ENCODE measurements around the gene EFL1.

EFL1 gene

DNA sequence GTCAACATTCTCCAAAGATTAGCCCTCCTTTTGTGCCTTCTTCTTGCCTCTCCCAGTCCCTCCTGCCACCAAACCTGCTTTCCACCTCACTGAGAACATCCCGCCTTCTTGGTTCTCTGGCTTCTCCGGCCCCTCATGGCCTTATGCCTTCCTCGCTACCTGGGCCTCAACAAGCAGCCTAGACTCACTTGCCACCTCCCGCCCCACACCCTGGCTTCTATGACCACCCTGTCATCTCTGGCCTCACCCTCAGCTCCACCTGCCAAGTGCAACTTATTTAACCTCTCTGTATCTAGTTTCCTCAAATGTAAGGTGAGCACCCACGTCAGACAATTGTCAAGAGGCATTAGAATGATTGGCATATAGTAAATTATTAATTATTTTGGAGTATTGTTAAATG is 147.9 kb downstream of the EFL1 start:
- DNase-seq: no peak

DNA sequence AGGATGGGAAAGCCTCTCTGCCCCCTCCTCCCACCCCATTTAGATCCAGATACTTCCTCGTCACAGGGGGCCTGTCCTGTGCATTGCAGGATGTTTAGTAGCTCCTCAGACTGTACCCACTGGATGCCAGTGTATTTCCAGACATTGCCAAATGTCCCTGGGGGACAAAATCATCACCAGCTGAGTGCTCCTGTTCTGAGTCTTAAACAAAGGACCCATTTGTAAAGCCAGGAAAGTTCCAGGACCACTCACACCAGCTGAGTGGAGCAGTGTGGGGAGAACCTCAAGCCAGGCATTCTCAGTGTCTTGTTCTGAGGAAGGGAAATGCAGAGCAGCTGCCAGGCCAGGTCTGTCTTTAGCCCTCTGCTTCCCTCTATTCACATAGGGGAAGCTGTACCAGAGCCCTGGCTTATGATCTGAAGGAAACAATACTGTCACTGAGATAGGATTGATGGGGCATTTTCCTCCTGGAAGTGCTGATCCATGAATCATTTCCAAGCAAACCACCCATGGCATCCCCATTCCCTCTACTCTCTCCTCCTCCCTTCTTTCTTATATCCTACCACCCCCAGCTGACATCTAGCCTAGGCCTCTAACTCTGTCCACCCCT is 149.3 kb downstream of the EFL1 start:
- no peak for DNase-seq

DNA sequence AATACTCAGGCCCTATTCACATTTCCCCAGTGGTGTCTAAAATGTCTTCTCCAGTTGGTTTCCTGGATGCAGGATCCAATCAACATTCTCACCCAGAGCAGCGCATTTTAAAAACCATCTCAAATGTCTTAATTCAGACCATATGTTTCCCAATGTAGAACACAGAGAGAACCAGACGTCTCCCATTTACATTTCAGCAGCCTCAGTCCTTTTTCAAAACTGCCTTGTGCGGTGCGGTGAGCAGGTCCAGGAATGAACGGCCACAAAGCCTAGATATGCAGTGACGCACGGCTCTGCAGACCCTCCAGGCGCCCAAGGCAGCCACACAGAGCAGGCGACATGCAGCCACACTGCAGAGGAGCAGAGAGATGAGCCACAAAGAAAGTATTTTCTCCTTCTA is 150.6 kb downstream of the EFL1 start:
- DNase-seq: no peak

DNA sequence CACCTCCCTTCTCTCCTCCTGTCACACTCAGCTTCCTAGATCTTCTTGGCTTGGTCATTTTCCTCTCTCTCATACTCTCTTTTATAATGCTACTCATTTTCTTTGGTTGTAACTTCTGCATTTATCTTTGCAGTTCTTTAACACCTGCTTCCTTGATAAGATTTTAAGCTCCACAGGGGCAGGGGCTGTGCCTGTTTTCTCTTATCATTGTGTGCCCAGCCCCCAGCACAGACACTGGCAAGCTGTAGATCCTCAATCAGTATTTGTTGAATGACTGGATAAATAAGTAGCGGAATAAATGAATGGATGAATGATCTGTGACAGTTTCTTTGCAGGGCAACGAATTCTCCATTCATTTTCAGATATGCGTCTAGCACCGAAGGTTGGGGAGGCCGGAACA is 152.4 kb downstream of the EFL1 start:
- no peak for DNase-seq

DNA sequence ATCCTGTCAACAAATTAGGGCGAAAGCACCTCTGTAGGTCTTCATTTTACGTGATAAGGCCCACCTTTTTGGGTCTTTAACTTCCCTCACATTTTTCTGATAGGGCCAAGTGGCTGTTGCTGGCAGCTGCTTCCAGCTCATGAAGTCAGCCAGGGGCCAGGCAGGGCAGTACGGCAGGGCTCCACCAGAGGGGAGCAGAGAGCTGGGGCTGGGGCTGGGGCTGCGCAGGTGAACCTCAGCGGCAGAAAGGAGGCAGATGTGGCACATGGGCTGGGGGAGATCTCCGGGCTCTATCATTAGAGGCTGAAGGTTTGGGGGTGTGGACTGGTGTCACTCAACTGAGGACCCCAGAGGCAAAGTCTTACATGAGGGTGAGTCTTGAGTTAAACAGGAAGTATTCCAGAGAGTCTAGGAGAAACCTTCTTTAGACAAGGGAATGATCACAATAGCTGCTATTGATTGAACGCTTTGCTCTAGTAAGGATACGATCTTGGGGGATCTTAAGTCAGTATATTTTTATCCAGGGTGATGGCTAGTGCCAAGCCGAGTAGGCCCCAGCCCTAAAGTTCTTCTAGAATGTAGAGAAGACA is 153.9 kb downstream of the EFL1 start:
- peak; percentile 79 to 81 for DNase-seq

DNA sequence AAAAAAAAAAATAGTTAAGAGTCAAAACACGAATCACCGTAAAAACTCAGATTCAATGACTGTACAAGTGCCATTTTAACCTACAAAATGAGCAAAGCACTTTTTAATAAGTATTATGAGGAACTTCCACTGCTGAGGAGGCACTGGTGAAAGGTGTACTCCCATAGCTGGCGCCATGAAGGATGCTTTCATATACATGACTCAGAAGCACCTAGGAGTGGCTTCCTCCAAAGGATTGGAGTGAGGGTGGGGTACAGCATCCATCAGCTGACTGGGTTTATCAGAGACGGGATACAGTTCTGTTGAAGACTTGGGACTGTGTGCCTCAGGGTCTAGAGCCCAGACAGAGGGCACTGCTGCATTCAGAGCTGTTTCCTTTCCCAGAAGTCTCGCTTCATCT is 155.9 kb downstream of the EFL1 start:
- no peak for DNase-seq

DNA sequence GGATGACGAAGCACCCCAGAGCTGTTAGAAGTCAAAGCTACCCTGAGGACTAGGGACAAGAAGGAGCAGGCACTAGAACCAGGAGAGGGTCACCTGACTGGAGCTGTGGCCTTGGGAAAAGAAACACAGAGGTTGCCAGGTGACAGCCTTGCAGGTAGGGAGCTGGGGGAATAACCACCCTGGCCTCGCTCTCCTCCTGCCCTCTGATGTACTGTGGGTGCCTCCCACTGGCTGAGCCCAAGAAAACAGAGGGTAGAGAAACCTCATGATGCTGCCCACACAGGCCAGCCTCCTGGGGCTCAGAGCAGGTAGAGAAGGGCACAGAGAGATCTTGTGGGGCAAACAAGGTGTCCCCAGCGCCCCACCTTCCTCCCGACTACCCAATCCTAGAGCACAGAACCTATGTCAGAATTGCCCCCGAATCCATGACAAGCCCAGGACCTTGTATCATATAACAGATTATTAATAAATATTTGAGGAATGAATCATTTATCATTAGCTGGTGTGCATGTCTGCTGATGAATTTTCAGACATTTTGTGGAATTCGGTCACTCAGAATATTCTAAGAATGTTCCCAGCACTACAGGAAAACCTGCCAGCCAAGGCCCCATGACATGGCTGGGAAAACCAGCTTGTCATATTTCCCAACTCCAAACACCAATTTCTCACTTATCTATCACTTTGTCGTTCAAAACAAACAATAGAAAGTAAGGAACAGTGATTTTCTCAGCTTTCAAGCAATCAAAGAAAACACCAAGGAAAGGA is 156.9 kb downstream of the EFL1 start:
- DNase-seq: no peak

DNA sequence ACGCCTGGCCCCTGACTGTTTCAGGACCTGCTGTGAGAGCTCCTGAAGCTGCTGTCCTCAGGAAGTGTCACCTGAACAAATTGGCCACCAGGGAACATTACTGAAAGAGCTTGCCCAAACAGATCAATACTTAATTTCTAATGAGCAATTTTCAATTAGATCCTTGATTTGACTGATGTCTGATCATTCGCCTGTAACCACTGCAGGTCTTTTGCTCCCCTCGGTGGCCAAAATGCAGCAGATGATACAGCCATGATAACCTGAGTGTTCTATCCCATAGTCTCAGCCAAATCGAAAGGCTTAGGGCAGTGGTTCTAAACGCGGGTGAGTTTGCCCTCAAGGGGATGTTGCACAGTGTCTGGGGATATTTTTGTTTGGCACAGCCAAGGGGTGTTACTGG is 159.1 kb downstream of the EFL1 start:
- no peak for DNase-seq

DNA sequence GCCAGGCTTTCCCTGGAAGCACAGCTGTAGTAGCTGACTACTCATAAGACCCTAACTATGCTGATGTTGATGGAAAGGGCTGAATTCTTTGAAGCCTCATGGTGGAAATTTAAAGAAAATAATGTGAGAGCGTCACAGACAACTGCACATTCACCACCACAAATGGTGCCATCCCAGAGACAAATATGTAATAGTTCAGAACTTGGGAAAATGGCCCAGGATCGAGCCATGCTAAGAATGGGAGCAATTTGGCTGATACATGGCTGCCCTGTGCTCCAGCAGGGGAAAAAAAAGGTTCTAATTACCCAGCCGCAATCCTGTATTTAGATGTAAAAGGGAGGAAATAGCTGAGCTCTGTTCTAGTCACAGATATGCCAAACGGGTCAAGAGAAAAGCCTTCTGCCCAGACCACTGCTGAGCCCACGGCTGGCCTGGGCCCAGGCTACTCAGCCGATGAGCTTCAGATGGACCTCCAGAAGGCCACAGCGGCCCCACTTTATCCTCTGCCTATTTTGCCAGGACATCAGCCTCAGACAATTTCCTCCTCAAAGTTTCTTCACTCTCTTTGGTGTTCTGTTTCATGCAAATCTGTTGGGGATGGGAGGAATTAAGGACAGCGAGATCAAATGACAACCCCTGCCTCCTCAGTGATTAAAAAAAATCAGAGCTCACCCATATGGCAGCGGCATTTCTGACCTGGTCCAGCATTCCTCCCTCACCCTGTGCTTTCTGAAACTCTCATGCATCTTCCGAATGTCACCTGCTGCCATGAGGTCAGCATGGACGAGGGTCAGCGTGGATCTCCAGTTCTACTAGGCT is 162.2 kb downstream of the EFL1 start:
- DNase-seq: no peak

DNA sequence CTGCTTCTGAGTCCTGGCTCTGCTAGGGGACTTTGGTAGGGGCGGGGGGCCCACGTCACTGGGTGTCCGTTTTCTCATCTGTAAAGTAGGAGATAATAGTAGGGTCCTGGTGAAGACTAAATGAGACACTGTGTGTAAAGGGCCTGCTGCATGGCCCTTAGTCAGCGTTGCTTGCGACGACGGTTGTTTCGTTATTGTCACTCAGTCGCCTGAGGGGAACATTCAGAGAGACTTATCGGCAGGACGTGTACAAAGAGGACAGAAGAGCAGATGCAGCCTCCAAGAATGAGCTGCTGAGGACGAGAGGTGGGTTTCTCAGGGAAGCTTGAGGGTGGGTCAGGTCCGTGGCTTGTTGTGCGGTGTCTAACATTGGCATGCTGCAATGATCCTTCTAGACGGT is 163.9 kb downstream of the EFL1 start:
- DNase-seq: no peak

DNA sequence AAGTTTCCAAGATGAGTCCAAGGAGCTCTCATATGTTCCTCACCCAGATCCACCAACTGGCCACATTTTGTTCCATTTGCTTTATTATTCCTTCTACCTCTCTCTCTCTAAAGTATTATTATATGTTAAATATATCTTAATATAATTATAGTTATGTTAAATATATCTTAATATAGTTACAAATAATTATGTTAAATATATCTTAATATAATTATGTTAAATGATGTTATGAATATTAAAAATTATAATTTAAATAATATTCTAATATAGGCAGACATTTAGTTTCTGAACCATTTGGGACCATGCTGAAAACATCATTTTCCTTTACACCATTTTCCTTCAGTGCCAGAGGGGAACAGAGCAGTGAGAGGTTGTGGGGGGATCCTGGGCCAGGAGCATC is 166.7 kb downstream of the EFL1 start:
- no peak for DNase-seq

DNA sequence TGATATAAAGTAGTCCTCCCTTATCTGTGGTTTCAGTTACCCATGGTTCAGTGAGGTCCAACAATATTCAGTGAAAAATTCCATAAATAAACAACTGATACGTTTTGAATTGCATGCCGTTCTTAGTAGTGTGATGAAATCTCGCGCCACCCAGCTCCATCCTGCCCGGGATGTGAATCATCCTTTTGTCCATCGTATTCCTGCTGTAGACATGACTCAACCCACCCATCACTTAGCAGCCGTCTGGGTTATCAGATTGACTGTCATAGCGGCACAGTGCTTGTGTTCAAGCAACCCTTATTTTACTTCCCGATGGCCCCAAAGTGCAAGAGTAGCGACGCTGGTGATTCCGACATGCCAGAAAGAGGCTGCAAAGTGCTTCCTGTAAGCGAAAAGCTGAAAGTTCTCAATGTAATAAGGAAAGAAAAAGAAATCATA is 168.7 kb downstream of the EFL1 start:
- no peak for DNase-seq

DNA sequence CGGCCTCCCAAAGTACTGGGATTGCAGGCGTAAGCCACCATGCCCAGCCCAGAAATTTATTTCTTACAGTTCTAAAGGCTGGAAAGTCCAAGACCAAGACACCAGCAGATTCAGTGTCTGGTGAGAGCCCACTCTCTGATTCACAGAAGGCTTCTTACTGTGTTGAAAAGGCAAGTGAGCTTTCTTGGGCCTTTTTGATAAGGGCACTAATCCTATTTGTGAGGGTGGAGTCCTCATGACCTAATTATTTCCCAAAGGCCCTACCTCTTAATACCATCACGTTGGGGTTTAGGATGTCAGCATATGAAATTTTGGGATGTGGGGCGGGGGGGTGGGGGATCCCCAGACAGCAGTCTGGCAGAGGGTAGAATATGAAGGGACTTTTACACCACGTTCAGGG is 169.2 kb downstream of the EFL1 start:
- no peak for DNase-seq

DNA sequence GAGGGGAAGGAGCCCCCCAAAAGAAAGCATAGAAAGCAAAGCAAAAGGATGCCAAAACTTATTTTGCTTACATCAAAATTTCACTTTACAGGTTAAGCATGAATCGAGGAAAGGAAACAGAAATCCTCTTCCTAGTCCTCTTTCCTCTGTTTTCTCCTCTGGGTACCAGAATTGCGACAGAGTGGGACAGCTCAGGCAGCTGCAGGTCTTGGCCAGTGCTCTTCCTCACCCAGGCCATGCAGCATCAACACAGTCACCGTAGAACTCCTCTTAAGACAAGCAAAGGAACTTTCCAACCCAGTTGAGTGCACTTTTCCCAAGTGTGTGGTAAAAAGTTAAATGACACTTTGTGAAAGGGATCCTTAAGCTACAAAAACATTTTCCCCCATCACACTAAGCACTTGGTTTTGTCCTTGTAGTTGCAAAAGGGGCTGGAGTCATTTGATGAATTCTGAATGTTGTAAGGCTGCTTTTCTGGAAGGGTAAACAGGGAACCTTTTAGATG is 170.8 kb downstream of the EFL1 start:
- no peak for DNase-seq

DNA sequence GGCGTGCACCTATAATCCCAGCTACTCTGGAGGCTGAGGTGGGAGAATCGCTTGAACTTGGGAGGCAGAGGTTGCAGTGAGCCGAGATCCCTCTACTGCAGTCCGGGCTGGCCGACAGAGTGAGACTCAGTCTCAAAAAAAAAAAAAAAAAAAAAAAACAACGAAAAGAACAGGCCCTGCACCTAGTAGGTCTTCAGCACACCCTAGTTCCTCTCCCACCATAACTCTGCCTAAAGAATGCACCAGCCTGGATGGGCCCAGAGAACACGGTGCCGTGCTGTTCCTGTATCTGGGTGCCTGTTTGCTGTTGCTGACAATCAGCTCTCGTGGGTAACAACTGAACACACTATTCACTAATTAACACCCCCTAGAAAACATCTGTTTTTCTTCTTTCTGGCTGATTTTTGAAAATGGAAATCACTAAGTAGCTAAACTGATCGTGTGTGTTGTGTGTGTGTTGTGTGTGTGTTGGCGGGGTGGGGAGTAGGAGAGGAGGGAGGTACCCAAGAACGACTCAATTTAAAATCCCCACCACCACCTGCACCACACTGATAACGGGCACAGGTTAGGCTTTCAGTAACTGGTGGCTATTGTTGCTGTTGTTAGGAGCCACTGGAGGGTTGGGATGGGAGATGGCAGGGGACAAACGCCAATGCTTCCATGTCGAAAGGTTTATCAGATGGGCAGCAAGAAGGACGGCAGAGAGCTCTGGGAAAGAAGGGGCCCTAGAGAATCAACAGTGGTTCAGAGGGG is 176.1 kb downstream of the EFL1 start:
- no peak for DNase-seq

DNA sequence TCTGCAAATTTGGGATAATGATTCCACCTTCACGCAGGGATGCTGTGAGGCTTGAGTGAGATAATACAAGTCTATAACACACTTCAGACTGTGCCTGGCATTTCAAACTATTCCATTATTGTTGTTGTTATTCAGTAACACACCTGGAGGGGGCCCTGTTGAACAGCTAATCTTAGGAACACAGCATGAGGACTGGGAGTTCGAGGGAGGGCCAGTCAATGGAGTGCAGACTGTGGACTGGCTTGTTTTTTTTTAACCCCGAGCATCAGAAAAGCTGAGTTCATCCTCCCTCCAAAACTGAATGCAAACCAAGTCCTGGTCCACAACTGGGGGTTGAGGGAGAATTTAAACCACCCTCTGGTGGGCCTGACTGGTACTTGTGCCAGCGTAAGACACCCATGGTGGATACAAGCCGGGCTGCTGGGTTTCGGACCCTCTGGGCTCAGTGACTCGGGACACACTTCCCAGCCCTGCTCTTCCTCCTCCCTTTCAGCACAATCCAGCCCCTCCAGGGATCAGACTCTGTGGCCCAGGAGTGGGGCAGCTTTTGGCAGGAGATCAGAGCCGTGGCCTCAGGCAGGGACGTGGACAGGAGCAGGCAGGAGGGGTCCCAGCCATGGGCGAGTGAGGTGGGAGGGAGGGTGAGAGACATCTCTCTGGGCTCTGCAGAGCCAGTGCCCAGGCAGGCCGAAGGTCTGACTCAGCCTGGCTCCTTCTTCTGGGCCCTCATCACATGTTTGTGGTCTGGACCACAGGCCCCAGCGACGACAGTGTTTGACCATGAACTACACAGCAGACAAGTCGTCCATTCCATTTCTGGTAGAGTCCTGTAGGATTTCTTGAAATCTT is 180.4 kb downstream of the EFL1 start:
- DNase-seq: no peak

DNA sequence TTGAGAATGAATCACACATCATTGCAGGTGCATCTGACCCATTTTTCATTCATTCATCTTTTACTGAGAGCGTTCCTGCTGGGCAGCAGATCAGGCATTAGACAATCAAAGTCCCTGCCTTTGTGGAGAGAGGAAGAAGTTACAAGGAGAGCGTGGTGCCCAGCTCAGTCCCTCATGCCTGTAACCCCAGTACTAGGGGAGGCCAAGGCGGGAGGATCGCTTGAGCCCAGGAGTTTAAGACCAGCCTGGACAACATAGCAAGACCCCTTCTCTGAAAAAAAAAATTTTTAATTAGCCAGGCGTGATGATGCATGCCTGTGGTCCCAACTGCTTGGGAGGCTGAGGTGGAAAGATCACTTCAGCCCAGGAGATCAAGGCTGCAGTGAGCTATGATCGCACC is 181.8 kb downstream of the EFL1 start:
- no peak for DNase-seq
